NOMO-1 treated with DMSO at 0.1 percent for 48 hours (cell line): ENCODE measurements around the gene ITGA2B.
A peak's percentile ranks its signal among the peaks of the same experiment; 100 is the strongest.
"Not testable (repeated sequence)": the region's sequence is repeated elsewhere in the genome, so short reads cannot be mapped to it uniquely, and the experiment has no call there.

Experiments used
- DNase-seq: peaks from one replicate; lab custom pipeline; 2025; ENCODE audit not compliant: unreplicated experiment; lab: John Stamatoyannopoulos, UW

Gene ITGA2B

GRCh38 chr17:44333371-44333770, 56.1 kb downstream of the ITGA2B start:
- peak; percentile 38 for DNase-seq

GRCh38 chr17:44331249-44331760, 58.1 kb downstream of the ITGA2B start:
- peak; percentile 78 for DNase-seq

DNA sequence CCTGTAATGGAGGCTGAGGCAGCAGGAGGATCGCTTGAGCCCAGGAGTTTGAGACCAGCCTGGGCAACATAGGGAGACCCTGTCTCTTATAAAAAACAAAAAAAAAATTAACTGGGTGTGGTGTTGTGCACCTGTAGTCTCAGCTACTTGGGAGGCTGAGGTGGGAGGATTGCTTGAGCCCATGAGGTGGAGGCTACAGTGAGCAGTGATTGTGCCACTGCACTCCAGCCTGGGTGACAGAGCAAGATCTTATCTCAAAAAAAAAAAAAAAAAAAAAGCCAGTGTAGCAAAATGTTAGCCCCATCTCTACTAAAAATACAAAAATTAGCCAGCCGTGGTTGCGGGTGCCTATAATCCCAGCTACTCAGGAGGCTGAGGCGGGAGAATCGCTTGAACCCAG, 59.2 kb downstream of the ITGA2B start:
- DNase-seq = not testable (repeated sequence)

DNA sequence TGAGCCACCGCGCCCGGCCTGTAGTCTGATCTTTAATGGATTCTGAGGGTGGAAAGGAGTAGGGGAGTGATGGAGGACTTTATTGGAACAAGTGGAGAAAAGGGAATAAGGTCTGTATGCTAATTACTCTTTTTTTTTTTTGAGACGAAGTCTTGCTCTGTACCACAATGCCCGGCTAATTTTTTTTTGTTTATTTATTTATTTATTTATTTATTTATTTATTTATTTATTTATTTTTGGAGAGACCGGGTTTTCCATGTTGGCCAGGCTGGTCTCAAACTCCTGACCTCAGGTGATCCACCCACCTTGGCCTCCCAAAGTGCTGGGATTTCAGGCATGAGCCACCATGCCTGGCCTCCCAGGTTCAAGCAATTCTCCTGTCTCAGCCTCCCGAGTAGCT, 59.9 kb downstream of the ITGA2B start:
- not testable (repeated sequence) for DNase-seq

DNA sequence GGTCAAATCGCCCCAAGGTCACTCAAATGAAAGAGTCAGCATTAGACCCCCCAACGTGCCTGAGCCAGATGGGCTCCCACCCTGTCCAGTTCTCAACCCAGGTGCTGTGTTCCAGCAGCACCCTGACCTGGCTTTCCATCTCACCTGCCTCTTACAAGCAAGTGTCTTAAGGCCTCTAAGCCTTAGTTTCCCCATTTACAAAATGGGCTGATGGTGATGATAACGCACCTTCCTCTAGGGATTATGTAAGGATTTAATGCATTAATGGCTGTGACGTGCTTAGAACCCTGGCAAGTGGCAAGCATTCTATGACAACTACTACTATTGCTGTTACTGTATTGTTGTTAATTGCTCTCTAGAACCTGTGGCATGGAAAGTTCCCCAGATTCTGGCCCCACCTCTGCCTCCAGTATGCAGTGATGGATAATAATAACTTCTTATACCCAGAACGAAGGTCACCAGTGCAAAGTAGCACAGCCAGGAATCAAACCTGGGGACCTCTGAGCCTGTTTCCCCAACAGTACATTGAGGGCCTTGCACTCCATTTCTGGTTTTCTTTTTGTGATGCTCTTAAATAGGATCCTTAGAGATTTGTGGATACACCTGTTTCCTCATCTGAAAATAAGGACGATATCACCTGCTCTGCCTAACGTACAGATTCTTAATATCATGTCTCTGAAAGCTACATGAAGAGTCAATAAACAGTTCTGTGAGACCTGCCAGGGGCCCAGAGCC, 61.6 kb downstream of the ITGA2B start:
- DNase-seq = no peak

- DNase-seq = peak; percentile 98
Measured at GRCh38 chr17:44326861-44327444, 62.5 kb downstream of the ITGA2B start.

GRCh38 chr17:44324571-44325275, 64.7 kb downstream of the ITGA2B start, which contains the start of gene SLC25A39:
Gene SLC25A39 (minus strand): TSS chr17:44324823. CDS start chr17:44323562, 1,261 bp downstream.
- DNase-seq = peak; percentile 88

GRCh38 chr17:44324092-44324570, 65.3 kb downstream of the ITGA2B start:
- no peak for DNase-seq

GRCh38 chr17:44323359-44324091, 65.9 kb downstream of the ITGA2B start:
- no peak for DNase-seq

DNA sequence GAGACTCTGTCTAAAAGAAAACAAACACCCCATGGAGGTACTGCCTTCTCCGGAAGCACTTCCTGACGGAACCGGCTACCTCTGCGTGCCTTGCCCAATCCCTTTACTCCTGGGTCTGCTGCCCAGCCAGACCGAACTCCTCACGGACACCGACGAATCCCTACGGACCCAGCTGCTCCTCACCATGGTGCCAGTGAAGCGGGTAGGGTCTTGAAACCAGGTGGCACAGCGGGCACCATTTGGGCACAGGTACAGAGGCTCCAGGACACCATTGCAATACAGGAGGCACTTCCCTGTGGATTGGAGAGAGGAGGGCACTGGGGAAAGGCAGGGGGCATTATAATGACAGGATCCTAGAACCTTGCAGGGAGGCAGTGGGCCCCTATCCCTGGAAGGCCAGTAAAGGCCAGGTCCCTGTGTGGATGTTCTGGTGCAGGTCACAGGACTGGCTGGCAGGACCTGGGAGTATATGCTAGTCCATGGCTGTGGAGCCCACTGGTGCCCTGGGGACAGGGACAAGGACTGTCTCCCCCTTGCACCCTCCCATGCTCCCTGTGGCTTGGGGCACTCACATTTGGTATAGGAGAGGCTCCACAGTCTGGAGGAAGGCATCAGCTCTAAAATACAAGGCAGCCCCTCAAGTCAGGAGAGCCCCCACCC, 67.1 kb downstream of the ITGA2B start:
- DNase-seq = no peak
